Measurements from ENCODE around the gene HSF2. TPM values are rescaled to one million over a fixed set of nuclear protein-coding genes. Genes with fewer than 3 reads are reported as not detected.

Gene HSF2
- polyA plus RNA-seq, 1 donor from 2014 or later, result 153 TPM

DNA sequence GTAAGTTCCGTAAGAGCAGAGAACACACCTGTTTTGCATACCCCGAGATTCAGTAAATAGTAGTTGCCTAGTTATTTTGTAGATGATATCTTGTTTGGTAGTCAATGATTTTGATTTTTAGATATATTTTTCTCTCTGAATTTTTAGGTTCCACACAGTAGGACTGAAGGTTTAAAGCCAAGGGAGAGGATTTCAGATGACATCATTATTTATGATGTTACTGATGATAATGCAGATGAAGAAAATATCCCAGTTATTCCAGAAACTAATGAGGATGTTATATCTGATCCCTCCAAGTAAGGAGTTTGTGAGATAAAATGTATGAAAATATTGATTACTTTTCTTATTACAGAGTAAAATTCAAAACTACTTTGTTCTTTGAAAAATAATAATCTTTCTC is 22.6 kb downstream of the HSF2 start (continued):
- TF ChIP-seq MXI1 (conservative IDR thresholded peaks at IDR 0.05; ENCODE audit: poor library complexity, severe bottlenecking) (no peak), EP300 (conservative IDR thresholded peaks at IDR 0.05; ENCODE audit: poor library complexity, severe bottlenecking) (no peak)

DNA sequence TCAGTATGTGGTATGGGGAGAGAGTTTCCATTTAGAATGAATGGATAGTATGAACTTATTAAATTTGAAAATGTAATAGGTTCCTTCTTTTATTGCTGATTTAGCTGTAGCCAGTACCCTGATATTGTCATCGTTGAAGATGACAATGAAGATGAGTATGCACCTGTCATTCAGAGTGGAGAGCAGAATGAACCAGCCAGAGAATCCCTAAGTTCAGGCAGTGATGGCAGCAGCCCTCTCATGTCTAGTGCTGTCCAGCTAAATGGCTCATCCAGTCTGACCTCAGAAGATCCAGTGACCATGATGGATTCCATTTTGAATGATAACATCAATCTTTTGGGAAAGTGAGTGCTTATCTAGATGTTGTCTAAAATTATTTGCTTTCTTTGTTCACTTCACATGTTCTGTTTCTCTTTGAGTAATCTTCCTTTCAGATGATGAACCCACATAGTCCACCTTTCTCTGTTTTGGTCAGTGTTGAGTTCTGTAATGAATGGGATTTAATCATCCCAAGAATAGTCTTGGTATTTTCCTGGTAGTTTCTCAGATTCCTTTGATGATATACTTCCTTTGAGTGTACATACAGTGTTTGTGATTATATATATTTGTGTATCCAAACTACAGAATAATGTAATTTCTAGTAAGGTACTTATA is 23.3 kb downstream of the HSF2 start:
- no peak overlapping the region for H3K4me3 ChIP-seq (ENCODE audit: low read length)
- H3F3A ChIP-seq (ENCODE audit: insufficient read depth, low read length, poor library complexity, severe bottlenecking), result no peaks in the 10 kb centered on the region
- H3K9me3 ChIP-seq (ENCODE audit: low read length), result no peaks in the 10 kb centered on the region
- no peak overlapping the region for H3K4me2 ChIP-seq (ENCODE audit: low read length)
- H4K20me1 ChIP-seq (ENCODE audit: insufficient read depth), result no peaks in the 10 kb centered on the region
- no peaks in the 10 kb centered on the region for H3K9me2 ChIP-seq (ENCODE audit: insufficient read depth, low read length)
- TF ChIP-seq, protein P1, sequence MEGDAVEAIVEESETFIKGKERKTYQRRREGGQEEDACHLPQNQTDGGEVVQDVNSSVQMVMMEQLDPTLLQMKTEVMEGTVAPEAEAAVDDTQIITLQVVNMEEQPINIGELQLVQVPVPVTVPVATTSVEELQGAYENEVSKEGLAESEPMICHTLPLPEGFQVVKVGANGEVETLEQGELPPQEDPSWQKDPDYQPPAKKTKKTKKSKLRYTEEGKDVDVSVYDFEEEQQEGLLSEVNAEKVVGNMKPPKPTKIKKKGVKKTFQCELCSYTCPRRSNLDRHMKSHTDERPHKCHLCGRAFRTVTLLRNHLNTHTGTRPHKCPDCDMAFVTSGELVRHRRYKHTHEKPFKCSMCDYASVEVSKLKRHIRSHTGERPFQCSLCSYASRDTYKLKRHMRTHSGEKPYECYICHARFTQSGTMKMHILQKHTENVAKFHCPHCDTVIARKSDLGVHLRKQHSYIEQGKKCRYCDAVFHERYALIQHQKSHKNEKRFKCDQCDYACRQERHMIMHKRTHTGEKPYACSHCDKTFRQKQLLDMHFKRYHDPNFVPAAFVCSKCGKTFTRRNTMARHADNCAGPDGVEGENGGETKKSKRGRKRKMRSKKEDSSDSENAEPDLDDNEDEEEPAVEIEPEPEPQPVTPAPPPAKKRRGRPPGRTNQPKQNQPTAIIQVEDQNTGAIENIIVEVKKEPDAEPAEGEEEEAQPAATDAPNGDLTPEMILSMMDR (IDR thresholded peaks at IDR 0.05; ENCODE audit: poor library complexity, severe bottlenecking), result no peak
- TF ChIP-seq POLR2AphosphoS5 (IDR thresholded peaks at IDR 0.05) (no peak), MXI1 (conservative IDR thresholded peaks at IDR 0.05; ENCODE audit: poor library complexity, severe bottlenecking) (no peak), TAF1 (IDR thresholded peaks at IDR 0.05; ENCODE audit: low read depth) (no peak), SMC3 (conservative IDR thresholded peaks at IDR 0.05; ENCODE audit: poor library complexity) (no peak), EZH2 (IDR thresholded peaks at IDR 0.05; ENCODE audit: borderline replicate concordance, insufficient read depth, low read length, poor library complexity, severe bottlenecking) (no peak), EP300 (conservative IDR thresholded peaks at IDR 0.05; ENCODE audit: poor library complexity, severe bottlenecking) (no peak), RAD21 (conservative IDR thresholded peaks at IDR 0.05) (no peak)
- TF ChIP-seq, protein P2, sequence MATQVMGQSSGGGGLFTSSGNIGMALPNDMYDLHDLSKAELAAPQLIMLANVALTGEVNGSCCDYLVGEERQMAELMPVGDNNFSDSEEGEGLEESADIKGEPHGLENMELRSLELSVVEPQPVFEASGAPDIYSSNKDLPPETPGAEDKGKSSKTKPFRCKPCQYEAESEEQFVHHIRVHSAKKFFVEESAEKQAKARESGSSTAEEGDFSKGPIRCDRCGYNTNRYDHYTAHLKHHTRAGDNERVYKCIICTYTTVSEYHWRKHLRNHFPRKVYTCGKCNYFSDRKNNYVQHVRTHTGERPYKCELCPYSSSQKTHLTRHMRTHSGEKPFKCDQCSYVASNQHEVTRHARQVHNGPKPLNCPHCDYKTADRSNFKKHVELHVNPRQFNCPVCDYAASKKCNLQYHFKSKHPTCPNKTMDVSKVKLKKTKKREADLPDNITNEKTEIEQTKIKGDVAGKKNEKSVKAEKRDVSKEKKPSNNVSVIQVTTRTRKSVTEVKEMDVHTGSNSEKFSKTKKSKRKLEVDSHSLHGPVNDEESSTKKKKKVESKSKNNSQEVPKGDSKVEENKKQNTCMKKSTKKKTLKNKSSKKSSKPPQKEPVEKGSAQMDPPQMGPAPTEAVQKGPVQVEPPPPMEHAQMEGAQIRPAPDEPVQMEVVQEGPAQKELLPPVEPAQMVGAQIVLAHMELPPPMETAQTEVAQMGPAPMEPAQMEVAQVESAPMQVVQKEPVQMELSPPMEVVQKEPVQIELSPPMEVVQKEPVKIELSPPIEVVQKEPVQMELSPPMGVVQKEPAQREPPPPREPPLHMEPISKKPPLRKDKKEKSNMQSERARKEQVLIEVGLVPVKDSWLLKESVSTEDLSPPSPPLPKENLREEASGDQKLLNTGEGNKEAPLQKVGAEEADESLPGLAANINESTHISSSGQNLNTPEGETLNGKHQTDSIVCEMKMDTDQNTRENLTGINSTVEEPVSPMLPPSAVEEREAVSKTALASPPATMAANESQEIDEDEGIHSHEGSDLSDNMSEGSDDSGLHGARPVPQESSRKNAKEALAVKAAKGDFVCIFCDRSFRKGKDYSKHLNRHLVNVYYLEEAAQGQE (IDR thresholded peaks at IDR 0.05; ENCODE audit: borderline replicate concordance), result no peak
- H3K27me3 ChIP-seq (ENCODE audit: insufficient read depth, low read depth, low read length), result no peaks in the 10 kb centered on the region
- H3K27ac ChIP-seq (ENCODE audit: low read length), result no peak overlapping the region
- H3K36me3 ChIP-seq (ENCODE audit: insufficient read depth, low read length), result peaks cover 18% of the 10 kb centered on the region
- H3K9ac ChIP-seq (ENCODE audit: low read length), result no peak overlapping the region
- H3K79me2 ChIP-seq (replicated peaks; ENCODE audit: insufficient read depth, low read length), result no peaks in the 10 kb centered on the region
- H2AFZ ChIP-seq (ENCODE audit: low read depth, low read length), result no peak overlapping the region

DNA sequence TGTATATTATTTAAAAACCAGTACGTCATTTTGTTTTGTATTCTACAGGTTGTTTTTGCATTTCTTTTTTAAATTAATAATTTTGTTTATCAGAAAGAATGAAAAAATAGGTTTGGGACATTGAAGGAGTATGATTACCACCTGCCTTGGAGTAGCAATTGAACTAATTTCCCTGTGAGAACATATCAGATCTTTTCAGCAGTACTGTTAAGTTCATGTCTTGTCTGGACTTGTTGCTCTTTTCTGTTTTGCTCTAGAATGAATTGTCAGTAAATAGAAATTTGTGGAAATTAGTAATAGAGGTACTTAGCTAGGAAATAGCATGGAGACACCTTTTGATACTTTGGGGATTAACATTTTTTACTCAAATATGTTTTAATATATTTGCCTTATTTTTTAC is 24.3 kb downstream of the HSF2 start:
- Histone ChIP-seq H4K20me1 (ENCODE audit: insufficient read depth) (no peaks in the 10 kb centered on the region), H3K4me2 (ENCODE audit: low read length) (no peak overlapping the region), H3K27ac (ENCODE audit: low read length) (no peak overlapping the region), H3F3A (ENCODE audit: insufficient read depth, low read length, poor library complexity, severe bottlenecking) (no peaks in the 10 kb centered on the region), H2AFZ (ENCODE audit: low read depth, low read length) (no peak overlapping the region), H3K36me3 (ENCODE audit: insufficient read depth, low read length) (peaks cover 15% of the 10 kb centered on the region), H3K4me3 (ENCODE audit: low read length) (no peak overlapping the region), H3K9ac (ENCODE audit: low read length) (no peak overlapping the region), H3K9me2 (ENCODE audit: insufficient read depth, low read length) (no peaks in the 10 kb centered on the region), H3K9me3 (ENCODE audit: low read length) (no peaks in the 10 kb centered on the region), H3K27me3 (ENCODE audit: insufficient read depth, low read depth, low read length) (no peaks in the 10 kb centered on the region), H3K79me2 (replicated peaks; ENCODE audit: insufficient read depth, low read length) (no peaks in the 10 kb centered on the region)
- TF ChIP-seq, protein P2 (IDR thresholded peaks at IDR 0.05; ENCODE audit: borderline replicate concordance), result no peak
- TF ChIP-seq EZH2 (IDR thresholded peaks at IDR 0.05; ENCODE audit: borderline replicate concordance, insufficient read depth, low read length, poor library complexity, severe bottlenecking) (no peak), TAF1 (IDR thresholded peaks at IDR 0.05; ENCODE audit: low read depth) (no peak), SMC3 (conservative IDR thresholded peaks at IDR 0.05; ENCODE audit: poor library complexity) (no peak), RAD21 (conservative IDR thresholded peaks at IDR 0.05) (no peak), MXI1 (conservative IDR thresholded peaks at IDR 0.05; ENCODE audit: poor library complexity, severe bottlenecking) (no peak), EP300 (conservative IDR thresholded peaks at IDR 0.05; ENCODE audit: poor library complexity, severe bottlenecking) (no peak), POLR2AphosphoS5 (IDR thresholded peaks at IDR 0.05) (no peak)
- TF ChIP-seq, protein P1 (IDR thresholded peaks at IDR 0.05; ENCODE audit: poor library complexity, severe bottlenecking), result no peak

Measured in neural cell (in vitro differentiated cells).